Skeletal muscle tissue (tissue), 4 donors: ENCODE measurements around the gene ERCC1. TPM values are rescaled to one million over a fixed set of nuclear protein-coding genes. Genes with fewer than 3 reads are reported as not detected.

Source experiments
- H3K27ac ChIP-seq: one replicate; pipeline ENCODE4 v1.7.0; 2013; ENCODE audit warnings: mild to moderate bottlenecking, low read depth, low read length, inconsistent platforms
- H3K27me3 ChIP-seq, 3 donors: one replicate each; pipeline ENCODE4 v1.7.0; 2013; ENCODE audit warnings: low read length in 3 of 3; ENCODE audit not compliant: control insufficient read depth in 3 of 3, insufficient read depth in 3 of 3
- H3K36me3 ChIP-seq, 3 donors: one replicate each; pipeline ENCODE4 v1.7.0; 2013; ENCODE audit warnings: low read length in 3 of 3; ENCODE audit not compliant: control insufficient read depth in 3 of 3, insufficient read depth in 3 of 3
- H3K4me1 ChIP-seq, 3 donors: one replicate each; pipeline ENCODE4 v1.7.0; 2013; ENCODE audit warnings: low read length in 3 of 3, mild to moderate bottlenecking in 3 of 3; ENCODE audit not compliant: control insufficient read depth in 3 of 3, insufficient read depth in 3 of 3
- H3K4me3 ChIP-seq, 3 donors: one replicate each; pipeline ENCODE4 v1.7.0; 2013; ENCODE audit warnings: low read length in 3 of 3
- H3K9ac ChIP-seq, 3 donors: one replicate each; pipeline ENCODE4 v1.7.0; 2013; ENCODE audit warnings: low read length in 3 of 3, mild to moderate bottlenecking in 3 of 3, moderate library complexity in 2 of 3, low read depth in 1 of 3
- H3K9me3 ChIP-seq, 3 donors: one replicate each; pipeline ENCODE4 v1.7.0; 2013; ENCODE audit warnings: low read length in 3 of 3; ENCODE audit not compliant: control insufficient read depth in 3 of 3
- total RNA-seq: library from RNA; depleted of rRNA; stranded (reverse); fragments of >200 nt; gene quantifications from one replicate; pipeline ENCODE4 v1.2.3, GENCODE V29; 2014
- donor health status: Osteomylitis.

ERCC1 gene
- total RNA-seq, 1 donor from 2014 or later = 56.9 TPM

DNA sequence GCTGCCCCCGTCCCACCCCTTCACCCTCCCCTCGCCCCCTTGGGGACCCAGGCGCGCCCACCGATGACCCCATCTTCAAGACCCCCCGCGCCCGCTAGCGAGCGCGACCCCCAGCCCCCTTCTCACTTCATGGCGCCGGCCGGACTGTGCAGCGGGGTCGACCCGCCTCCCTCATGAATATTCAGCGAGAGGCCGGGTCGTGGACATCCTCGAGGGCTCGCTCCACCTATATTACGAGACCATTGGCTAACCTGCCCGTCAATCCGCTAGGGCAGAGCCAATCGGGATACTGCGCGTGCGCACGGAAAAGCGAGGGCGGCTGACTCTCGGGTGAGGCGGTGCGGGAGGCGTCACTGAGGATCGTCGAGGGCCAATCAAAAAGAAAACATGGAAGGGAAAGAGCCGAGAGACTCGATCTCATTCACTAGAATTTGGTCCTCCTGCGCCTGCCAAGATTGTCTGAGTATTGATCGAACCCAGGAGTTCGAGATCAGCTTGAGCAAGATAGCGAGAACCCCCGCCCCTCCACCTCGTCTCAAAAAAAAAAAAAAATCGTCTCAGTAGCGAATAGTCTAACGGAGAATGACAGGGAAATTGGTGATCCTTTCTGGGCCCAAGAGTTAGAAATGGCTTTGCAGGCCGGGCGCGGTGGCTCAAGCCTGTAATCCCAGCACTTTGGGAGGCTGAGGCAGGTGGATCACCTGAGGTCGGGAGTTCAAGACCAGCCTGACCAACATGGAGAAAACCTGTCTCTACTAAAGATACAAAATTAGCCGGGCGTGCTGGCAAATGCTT is 53.1 kb downstream of the ERCC1 start, which contains the start of gene ERCC2:
TSS of gene ERCC2 (minus strand) at position 164 of the 795 bp plus-strand sequence. CDS start at position 131, 33 bp downstream.
- no peaks in the 10 kb centered on the region for H3K27me3 ChIP-seq
- H3K4me1 ChIP-seq = peaks cover 3 to 7% (median 4%) of the 10 kb centered on the region in 3 donors
- H3K36me3 ChIP-seq = no peaks in the 10 kb centered on the region
- H3K27ac ChIP-seq = peak within 1 kb of the TSS; percentile 70
- H3K9me3 ChIP-seq = no peaks in the 10 kb centered on the region
- H3K4me3 ChIP-seq = peak within 1 kb of the TSS; percentile 82 to 84 (median 83)
- peak within 1 kb of the TSS; percentile 74 to 89 (median 86) for H3K9ac ChIP-seq

DNA sequence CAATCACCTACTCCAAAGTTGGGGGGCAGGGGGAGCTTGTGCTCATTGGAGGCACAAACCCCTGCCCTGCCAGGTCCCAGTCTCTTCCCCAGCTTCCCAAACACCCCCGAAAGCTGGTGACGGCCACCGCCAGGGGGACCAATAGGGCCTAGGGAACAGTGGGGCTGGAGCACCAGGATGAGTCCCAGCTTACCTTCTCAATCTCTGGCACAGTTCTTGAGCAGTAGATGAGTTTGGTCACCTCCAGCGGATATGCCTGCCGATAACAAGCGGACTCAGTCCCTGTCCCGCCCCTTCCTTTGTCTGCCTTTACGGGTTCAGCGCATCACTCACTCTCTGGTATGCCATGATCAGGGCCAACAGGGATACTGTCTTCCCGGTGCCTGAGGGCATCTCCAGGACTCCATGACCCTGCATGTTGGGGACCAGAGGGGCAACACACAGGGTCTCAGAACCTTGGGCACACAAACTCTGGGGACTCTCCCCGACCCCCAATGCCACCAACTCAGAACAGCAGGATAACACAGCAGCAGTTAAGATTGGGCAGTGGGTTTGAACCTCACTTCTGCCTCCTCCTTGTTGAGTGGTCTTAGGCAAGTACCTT is 54.9 kb downstream of the ERCC1 start:
- peaks cover 3 to 7% (median 4%) of the 10 kb centered on the region in 3 donors for H3K4me1 ChIP-seq
- no peaks in the 10 kb centered on the region for H3K9me3 ChIP-seq
- no peak overlapping the region for H3K4me3 ChIP-seq
- H3K27ac ChIP-seq = no peak overlapping the region
- H3K9ac ChIP-seq = no peak overlapping the region
- no peaks in the 10 kb centered on the region for H3K27me3 ChIP-seq
- peaks cover 0 to 6% (median 3%) of the 10 kb centered on the region in 3 donors for H3K36me3 ChIP-seq

GRCh38 chr19:45368127-45368526 is 55.6 kb downstream of the ERCC1 start:
- Histone ChIP-seq H3K27me3 (no peaks in the 10 kb centered on the region), H3K9ac (no peak overlapping the region), H3K9me3 (no peaks in the 10 kb centered on the region), H3K4me1 (peaks cover 3 to 7% (median 4%) of the 10 kb centered on the region in 3 donors), H3K36me3 (peaks cover 0 to 6% (median 3%) of the 10 kb centered on the region in 3 donors), H3K4me3 (no peak overlapping the region), H3K27ac (no peak overlapping the region)

DNA sequence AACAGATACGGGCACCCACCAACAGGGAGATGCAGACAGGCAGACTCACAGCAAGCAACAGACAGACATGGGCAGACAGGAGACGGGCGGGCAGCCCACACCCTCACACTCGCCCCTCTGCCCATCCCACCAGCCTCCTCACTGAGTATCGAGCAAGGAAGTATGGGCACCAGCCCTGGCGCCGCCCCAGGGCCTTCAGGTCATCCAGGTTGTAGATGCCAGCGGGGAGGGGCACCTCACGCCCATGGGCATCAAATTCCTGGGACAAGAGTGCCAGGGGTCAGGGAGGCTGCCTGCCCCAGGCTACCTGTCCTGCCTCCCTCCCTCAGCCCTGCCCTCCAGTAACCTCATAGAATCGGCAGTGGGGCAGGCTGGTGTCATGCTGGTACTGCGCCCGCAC is 59.0 kb downstream of the ERCC1 start:
- Histone ChIP-seq H3K9ac (no peak overlapping the region), H3K36me3 (peaks cover 14 to 23% (median 17%) of the 10 kb centered on the region in 3 donors), H3K4me3 (no peak overlapping the region), H3K4me1 (no peaks in the 10 kb centered on the region), H3K27ac (no peak overlapping the region), H3K9me3 (no peaks in the 10 kb centered on the region), H3K27me3 (no peaks in the 10 kb centered on the region)

GRCh38 chr19:45363861-45364459 is 59.8 kb downstream of the ERCC1 start:
- no peak overlapping the region for H3K4me3 ChIP-seq
- no peaks in the 10 kb centered on the region for H3K9me3 ChIP-seq
- H3K36me3 ChIP-seq = peaks cover 17 to 23% (median 19%) of the 10 kb centered on the region in 3 donors
- H3K9ac ChIP-seq = no peak overlapping the region
- H3K27me3 ChIP-seq = no peaks in the 10 kb centered on the region
- H3K4me1 ChIP-seq = no peaks in the 10 kb centered on the region
- H3K27ac ChIP-seq = no peak overlapping the region

DNA sequence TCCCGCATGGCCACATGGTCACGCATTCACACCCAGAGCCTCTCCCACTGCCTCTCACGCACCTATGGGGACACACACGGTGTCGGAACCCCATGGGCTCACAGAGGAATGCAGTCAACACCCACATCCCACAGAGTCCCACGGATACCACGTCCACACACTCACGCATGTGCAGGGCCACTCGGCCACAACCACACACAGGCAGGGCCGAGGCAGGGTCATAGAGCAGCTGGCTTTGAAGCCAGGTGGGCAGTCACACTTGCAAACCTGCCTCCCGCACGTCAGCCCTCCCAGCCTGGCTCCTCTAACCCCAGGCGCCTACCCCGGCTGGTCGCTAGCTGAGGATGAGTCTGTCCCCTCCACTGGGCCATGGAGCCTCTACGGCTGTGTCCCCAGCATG is 61.4 kb downstream of the ERCC1 start:
- Histone ChIP-seq H3K4me1 (no peaks in the 10 kb centered on the region), H3K9me3 (no peaks in the 10 kb centered on the region), H3K9ac (no peak overlapping the region), H3K27ac (no peak overlapping the region), H3K27me3 (no peaks in the 10 kb centered on the region), H3K36me3 (peaks cover 17 to 23% (median 21%) of the 10 kb centered on the region in 3 donors), H3K4me3 (no peak overlapping the region)

DNA sequence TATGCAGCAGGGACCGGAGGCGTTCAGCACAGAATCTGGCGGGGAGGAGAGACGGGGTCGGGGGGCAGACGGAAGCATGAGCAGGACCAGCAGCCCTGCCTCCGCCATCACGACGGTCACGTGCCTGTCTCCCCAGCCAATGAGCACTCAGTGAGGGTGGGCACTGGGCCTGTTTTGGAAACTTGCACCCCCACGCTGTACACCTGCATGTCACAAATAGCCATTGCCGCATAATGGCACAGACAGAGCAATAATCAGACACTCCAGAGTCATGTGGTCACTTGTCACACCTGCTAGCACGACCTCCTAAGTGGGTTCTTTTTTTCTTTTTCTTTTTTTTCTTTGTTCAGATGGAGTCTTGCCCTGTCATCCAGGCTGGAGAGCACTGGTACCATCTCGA is 62.1 kb downstream of the ERCC1 start:
- peaks cover 17 to 27% (median 22%) of the 10 kb centered on the region in 3 donors for H3K36me3 ChIP-seq
- no peaks in the 10 kb centered on the region for H3K27me3 ChIP-seq
- no peak overlapping the region for H3K9ac ChIP-seq
- H3K9me3 ChIP-seq = no peaks in the 10 kb centered on the region
- H3K27ac ChIP-seq = no peak overlapping the region
- H3K4me3 ChIP-seq = no peak overlapping the region
- H3K4me1 ChIP-seq = no peaks in the 10 kb centered on the region

- H3K9ac ChIP-seq = no peak overlapping the region
- H3K4me3 ChIP-seq = no peak overlapping the region
- no peaks in the 10 kb centered on the region for H3K4me1 ChIP-seq
- H3K9me3 ChIP-seq = no peaks in the 10 kb centered on the region
- no peaks in the 10 kb centered on the region for H3K27me3 ChIP-seq
- H3K27ac ChIP-seq = no peak overlapping the region
- peaks cover 31 to 39% (median 35%) of the 10 kb centered on the region in 3 donors for H3K36me3 ChIP-seq
Observed at GRCh38 chr19:45358213-45358792, 65.4 kb downstream of the ERCC1 start.

- Histone ChIP-seq H3K9ac (no peak overlapping the region), H3K36me3 (peaks cover 30 to 41% (median 34%) of the 10 kb centered on the region in 3 donors), H3K9me3 (no peaks in the 10 kb centered on the region), H3K27ac (no peak overlapping the region), H3K4me3 (no peak overlapping the region), H3K4me1 (no peaks in the 10 kb centered on the region), H3K27me3 (no peaks in the 10 kb centered on the region)
Observed at GRCh38 chr19:45357445-45357783, 66.3 kb downstream of the ERCC1 start.
